ENCODE measurements around the gene NEXN. TPM values are rescaled to one million over a fixed set of nuclear protein-coding genes. Genes with fewer than 3 reads are reported as not detected.
A peak's percentile ranks its signal among the peaks of the same experiment; 100 is the strongest.
"Not testable (repeated sequence)": the region's sequence is repeated elsewhere in the genome, so short reads cannot be mapped to it uniquely, and the experiment has no call there.

The NEXN gene
- total RNA-seq, 1 experiment from 2014 or later, result 10.4 TPM

DNA sequence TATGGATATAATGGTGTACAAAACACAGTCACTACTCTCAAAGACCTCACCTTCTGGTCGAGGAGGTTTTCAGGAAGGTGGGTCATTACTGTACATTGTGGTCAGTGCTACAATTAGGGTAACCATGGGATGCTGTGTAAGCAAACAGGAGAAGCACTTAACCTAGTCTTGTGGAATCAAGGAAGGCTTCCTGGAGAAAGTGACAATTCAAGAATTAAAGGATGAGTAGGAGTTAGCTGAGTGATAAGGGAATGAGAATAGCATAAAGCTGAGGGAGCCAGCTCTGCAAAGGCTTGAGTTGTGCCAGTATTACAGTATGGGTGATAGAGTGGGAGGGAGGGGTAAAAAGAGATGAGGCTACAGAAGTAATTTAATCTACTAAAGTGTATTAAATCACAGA, 17.2 kb downstream of the NEXN start:
- DNase-seq (ENCODE audit: low read depth), result peak; percentile 36

DNA sequence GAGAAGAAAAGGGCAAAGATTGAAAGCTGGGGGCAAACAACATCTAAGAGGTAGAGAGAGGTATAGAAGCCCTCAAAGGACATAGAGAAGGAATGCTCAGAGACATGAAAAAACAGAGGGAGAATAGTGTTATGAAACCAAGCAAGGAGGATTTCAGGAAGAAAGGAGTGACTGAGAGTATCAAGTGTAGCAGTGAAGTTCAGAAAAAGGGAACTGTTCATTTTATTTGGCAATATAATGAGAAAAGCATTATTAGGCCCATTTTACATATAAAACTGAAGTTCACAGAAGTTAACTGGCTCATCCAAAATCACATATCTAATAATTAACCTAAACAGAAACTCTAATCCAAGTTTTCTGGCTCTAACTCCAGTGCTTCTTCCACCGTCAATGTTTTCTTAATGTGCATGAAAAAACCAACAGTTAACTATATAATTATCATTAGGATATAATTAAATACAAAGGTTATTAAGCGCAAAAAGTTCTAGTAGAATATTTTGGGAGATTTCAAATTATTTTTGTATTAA, 17.7 kb downstream of the NEXN start:
- DNase-seq (ENCODE audit: low read depth), result no peak

DNA sequence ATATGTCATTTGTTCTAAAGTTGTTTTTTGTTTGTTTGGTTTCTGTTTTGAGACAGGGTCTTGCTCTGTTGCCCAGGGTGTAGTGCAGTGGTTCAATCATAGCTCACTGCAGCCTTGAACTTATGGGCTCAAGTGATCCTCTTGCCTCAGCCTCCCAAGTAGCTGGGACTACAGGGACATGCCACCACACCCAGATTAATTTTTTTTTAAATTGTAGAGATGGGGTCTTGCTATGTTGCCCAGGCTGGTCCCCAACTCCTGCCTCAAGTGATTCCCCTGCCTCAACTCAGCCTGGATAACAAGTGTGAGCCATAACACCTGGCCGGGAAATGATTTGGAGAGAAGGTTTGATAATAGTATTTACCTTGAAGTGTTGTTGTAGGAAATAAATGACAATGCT, 18.2 kb downstream of the NEXN start:
- no peak for DNase-seq (ENCODE audit: low read depth)

DNA sequence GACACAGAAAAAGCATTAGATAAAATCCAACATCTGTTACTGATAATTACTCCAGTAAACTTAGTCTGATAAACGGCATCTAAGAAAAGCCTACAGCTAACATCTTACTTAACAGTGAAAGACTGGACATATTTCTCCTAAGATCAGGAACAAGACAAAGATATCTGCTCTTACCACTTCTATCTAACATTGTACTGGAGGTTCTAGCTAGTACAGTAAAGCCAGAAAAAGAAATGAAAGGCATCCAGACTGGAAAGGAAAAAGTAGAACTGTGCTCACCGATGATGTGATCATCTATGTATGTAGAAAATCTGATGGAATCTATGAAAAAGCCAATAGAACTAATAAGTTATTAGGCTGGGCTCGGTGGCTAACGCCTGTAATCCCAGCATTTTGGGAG, 21.7 kb downstream of the NEXN start:
- DNase-seq (ENCODE audit: low read depth), result no peak

DNA sequence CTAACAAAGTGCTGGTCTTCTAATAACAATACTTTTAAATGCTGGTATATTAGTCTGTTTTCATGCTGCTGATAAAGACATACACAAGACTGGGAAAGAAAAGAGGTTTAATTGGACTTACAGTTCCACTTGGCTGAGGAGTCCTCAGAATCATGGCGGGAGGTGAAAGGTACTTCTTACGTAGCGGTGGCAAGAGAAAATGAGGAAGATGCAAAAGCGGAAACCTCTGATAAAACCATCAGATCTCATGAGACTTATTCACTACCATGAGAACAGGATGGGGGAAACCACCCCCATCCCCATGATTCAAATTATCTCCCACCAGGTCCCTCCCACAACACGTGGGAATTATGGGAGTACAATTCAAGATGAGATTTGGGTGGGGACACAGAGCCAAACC, 30.5 kb downstream of the NEXN start:
- DNase-seq (ENCODE audit: low read depth), result not testable (repeated sequence)

DNA sequence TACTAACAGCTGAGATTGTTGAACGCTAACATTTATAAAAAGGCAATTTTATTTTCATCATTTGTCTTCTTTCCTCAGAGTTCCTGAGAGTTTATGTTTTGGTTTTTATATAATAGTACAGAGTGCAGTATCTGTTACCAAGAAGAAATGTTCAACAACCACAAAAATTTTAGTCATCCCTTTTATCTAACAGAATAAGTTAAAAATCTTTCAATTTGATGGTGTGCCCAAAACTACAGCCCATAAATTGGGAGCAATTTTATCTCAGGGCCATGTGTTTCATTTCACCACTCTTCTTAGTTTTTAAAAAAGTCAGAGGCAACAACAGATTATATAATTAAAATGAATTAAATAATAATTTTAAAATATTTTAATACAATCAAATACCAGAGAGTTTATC, 37.1 kb downstream of the NEXN start:
- no peak for DNase-seq (ENCODE audit: low read depth)

DNA sequence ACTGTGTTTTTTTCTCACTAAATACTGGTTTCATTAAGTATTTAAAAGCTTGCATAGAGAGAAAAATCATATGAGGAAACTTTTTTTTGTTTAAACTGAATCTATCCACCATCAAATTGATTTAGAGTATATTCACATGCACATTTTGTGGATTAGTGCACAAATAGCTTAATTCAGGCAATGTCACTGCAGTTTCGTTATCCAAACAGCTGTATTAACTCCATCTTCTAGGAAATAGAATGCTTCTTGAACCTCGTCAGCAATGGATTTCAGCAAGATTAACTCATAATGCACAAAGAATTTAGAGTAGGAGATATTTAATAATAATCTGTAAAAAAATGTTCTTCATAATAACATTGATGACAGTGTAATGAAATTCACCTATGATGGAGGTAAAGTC, 37.5 kb downstream of the NEXN start:
- no peak for DNase-seq (ENCODE audit: low read depth)

DNA sequence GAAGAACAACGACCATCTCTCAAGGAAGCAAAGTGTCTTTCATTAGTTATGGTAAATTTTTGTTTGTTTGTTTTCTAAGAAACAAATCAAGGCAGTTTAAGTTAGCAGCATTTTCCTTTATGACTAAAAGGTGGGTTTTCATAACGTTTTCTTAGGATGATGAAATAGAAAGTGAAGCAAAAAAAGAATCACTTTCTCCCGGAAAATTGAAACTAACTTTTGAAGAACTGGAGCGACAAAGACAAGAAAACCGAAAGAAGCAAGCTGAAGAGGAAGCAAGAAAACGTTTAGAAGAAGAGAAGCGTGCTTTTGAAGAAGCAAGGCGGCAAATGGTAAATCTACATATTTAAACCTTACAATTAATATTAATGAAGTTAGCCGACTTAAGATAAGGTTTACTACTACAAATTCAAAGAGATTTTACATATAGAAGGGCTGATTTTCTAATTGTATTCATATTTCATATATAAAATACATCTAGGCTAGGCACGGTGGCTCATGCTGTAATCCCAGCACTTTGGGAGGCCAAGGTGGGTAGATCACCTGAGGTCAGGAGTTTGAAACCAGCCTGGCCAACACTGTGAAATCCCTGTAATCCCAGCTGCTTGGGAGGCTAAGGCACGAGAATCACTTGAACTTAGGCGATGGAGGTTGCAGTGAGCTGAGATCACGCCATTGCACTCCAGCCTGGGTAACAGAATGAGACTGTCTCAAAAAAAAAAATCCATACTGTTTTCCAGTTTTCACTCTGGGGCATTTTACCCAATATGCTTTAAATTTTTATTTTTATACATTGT, 38.3 kb downstream of the NEXN start:
- DNase-seq (ENCODE audit: low read depth), result no peak

DNA sequence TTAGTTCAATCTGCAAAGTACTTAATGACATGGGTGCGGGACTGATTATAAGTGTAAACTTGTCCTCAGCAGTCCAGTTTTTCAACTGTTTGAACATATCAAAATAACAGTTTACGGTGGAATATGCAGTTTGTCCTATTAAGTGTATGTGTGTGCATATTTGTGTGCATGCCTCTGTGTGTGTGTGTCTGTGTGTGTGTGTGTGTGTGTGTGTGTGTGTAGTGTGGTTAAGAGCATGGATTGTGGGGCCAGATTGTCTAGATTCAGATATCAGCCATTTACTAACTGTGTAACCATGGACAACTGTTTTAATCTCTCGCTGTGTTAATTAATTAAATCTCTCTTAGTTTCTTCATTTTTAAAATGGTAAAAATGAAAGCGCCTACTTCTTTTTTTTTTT, 39.0 kb downstream of the NEXN start:
- no peak for DNase-seq (ENCODE audit: low read depth)

DNA sequence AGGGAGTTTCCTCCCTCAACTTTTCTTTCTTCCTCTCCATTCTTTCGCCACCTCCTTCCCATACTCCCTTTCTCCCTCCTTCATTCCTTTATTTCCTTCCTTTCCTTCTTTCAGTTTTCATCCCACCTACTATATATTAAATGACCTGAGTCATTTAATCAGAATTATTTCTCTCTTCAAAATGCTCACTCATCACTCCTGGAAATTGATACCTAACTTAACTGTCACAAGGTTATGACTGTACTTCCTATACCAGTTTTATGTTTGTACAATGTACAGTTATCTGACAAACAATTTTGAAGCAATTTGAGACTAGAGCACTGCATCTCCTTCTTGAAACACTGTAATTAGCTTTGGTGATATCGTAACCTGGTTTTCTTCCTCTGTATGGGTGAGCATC, 41.4 kb downstream of the NEXN start:
- DNase-seq (ENCODE audit: low read depth), result no peak

DNA sequence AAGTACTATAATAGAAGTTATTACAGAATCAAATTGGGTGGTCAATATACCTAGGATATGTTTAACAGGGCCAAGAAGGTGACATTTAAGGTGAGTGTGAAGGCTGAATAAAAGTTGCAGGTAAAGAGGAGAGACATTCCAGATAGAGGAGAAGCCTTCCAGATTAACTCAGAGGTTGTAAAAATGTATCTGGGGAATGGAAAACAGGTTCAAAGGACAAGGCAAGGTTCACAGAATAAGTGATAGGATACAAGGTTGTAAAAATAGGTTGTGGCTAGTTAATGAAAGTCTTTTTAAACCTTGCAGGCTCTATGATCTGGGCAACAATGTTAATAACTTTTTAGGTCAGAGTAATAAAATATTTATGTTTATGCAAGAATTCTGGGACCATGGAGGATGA, 50.2 kb downstream of the NEXN start:
- no peak for DNase-seq (ENCODE audit: low read depth)

DNA sequence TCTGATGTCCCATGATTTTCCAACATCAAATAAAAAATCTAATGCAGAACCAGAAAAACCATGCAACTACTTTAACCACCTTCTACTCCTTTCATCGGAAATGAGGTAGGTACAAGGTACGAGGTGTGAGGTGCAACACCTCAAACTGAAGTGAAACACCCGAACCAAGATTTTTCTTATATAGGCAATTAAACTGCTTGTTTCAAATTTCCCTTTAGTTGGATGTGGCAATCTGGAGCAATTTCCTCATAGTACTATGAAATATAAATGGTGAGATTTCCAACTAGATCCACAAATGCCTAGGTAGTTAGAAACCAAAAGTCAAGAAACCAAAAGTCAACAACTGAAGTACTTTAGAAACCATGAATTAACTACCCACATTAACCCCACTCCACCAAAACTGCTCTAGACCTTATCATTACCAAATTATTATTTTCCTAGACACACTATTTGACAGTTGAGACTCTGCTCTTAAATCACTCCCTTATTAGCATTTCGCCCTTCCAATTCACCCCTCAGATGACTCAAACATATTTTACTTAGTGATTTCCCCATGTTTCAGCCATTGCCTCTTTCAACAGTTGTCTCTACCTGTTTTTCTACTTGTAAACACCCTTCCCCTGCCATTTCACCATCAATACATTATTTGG, 52.6 kb downstream of the NEXN start:
- peak; percentile 18 for DNase-seq (ENCODE audit: low read depth)

DNA sequence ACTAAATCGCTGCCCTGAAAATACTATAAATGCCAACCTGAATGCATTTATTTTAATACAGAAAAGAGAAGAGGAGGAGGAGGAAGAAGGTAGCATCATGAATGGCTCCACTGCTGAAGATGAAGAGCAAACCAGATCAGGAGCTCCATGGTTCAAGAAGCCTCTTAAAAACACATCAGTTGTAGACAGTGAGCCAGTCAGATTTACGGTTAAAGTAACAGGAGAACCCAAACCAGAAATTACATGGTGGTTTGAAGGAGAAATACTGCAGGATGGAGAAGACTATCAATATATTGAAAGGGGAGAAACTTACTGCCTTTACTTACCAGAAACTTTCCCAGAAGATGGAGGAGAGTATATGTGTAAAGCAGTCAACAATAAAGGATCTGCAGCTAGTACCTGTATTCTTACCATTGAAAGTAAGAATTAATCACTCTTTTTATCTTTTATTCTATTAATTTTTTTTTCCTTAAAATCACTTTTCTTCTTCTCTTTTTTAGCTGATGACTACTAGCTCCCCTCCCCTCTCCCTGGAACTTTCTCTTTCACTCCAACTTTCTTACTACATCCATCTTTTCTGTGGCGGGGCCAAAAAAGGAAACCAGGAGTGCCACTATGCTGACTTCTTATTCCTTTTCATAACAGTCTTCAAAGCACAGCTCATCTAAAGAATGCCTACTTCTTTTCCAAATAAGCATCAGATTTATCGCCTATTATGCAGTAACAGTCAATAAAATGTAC, 54.1 kb downstream of the NEXN start:
- no peak for DNase-seq (ENCODE audit: low read depth)

DNA sequence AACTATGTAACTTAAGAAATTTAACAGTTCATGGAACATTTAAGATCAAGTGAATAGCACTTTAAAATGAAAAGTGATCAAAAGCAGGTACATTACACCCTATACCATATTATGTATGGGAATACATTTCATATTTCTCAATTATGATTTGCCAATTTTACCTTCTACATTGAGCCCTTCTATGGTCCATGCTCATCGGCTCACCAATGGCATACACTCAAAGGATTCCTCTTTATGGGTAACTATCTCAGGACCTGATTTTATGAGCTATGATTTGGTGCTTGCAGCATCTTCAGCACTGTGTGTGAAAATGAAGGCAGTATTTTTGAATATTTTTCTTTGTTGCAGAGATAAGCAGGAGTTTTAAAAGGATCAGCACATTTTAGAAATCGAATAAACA, 56.9 kb downstream of the NEXN start:
- no peak for DNase-seq (ENCODE audit: low read depth)

DNA sequence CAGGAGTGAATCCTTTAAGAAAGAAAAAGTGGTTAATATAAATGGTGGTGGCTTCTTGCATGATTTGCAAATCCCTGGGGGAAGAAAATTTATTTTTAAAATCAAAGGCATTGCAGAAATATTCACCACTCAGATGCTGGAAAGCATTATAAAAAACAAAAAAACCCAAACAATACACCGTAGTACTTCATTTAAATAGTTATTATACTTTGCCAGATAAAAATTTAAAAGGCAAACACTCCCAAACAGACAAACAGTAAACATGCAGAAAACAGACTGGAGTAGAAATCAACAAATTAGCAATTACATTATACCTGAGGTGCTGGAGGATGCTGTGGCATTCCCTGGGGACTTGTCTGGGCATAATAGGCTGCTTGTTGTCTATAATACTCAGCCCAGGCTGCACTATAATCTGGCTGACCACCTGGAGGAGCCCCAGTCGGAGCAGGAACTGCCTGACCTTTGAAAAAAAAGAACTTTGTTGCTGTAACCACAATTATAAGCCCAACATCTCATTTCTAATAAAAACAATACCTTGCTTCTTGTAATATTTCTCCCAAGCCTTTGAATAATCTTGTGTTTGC, 60.5 kb downstream of the NEXN start:
- DNase-seq (ENCODE audit: low read depth), result peak; percentile 38

DNA sequence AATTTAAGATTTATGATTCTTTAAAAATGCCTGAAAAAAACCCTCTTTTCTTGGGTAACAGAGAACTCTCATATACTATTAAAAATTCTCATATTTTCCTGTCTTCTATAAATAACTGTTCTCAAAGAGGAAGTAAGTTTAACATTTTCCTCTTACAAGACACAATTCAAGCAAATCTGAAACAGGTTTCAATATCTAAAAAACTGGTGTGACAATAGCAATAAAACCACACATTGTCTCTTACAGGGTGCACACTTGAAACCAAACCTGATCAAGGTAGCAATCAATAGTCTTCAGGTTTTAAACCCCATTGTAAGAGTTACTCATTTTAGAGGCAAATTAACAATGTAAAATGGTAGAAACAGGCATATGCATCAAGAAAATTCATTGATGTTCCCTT, 62.4 kb downstream of the NEXN start:
- no peak for DNase-seq (ENCODE audit: low read depth)

DNA sequence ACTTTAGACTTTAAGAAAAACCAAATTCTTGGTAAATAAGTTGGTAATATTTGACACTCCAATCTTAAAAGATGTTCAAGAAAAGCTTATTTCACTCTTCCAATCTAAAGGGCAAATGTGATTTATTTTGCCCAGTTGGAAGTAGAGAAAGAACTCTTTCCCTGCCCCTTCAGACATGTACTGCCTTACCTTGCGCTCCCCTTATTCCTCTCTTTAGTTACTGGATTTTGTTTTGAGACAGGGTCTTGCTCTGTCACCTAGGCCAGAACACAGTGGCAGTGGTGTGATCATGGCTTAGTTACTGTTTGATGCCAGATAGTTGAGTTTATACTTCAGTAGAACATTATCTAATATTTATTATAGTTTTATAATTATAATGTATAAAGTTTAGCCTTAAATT, 62.9 kb downstream of the NEXN start:
- DNase-seq (ENCODE audit: low read depth), result no peak

DNA sequence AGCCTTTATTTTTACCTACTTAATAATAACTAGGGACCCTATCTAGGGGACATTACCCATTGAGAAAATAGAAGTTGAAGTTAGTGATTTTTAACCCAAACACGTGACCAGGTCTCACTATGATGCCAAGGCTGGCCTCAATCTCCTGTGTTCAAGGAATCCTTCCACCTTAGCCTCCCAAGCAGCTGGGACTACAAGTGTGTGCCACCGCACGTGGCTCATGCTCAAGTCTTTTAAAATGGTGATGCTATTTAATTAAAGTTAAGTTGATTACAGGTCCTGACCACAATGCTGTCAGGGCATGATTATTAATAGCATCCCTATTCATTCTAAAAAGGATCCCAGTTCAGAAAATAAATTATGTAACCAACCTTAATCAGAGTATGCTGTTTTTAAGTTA, 65.5 kb downstream of the NEXN start:
- no peak for DNase-seq (ENCODE audit: low read depth)

DNA sequence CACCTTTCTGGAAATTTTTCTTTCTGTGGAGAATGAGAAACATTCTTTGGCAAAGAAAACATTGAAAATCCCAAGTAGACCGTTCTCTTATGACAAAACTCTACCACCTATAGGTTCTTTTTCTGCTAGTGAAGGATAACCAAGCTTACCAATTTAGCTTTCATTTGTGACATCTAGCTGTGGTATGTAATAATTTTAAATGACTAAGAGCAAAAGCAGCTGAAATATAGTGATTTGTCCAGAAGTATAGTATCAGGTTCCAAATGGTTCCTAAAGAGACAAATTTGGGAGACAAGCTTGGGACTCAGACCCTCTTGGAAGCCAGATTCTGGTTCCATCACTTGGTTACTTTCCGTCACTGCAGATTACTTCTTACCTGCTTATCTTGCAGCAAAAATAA, 66.1 kb downstream of the NEXN start:
- peak; percentile 20 for DNase-seq (ENCODE audit: low read depth)

DNA sequence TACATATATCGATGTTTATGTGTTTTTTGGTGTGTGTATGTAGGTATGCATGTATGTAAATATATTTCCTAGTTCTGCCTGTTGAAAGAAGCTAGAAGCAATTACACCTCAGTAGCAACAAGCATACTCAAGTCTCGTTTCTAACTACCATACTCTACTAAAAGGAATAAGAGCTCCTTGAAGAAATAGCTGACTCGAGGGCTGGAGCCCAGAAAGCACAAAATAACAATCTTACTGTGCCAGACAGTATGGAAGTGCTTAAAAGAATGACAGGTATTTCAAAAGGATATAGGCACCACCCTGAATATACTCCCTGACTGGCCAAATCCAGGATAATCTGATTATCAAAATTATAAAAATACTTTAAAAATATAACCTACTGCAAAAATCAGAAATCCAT, 67.3 kb downstream of the NEXN start:
- no peak for DNase-seq (ENCODE audit: low read depth)

DNA sequence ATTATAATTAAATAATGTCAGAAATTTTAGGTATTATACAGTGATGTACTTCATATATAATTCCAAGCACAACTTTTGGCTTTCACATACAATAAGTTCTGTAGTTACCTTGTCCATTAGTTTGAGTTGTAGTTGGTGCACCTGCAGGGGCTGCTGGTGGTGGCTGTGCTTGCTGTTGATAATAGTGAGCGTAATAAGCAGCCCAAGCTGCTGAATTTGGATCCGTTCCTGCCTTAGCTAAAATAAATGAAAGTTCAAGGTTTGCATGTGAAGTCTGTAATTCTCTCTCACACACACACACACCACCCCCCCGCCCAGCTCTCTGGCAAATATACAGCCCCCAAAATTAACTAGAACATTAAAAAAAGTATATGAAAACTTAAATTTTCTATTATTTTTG, 68.0 kb downstream of the NEXN start:
- no peak for DNase-seq (ENCODE audit: low read depth)

DNA sequence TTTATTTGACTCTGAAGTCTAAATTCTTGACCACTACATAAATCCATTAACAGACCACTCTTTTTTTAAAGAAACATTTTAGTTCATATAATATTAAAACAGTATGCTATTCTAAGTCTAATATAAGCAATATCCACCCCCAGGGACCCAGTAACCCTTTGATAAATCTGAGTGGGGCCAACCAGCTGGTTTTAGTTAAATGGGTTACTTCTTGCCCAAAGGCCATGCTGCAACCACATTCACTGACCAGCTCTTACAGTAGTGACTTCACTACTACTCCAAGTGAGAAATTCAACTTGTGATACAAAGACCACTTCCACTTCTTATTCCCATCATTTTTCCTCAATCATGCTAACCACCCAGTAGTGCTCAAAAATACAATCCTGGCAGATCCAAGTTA, 70.0 kb downstream of the NEXN start:
- no peak for DNase-seq (ENCODE audit: low read depth)
